Aorta (tissue), 5 donors: Measurements from ENCODE around the gene LPAR5. TPM values are rescaled to one million over a fixed set of nuclear protein-coding genes. Genes with fewer than 3 reads are reported as not detected.

Experiments used
- ATAC-seq: fragments of 200-7000 bp; cut with Tn5 transposase; one replicate; pipeline ENCODE4 v1.9.1; 2022; ENCODE audit warnings: moderate library complexity; ENCODE audit not compliant: low FRiP score
- DNase-seq, 2 donors: peaks; one replicate each; pipeline ENCODE4 v3.0.0-alpha.2; 2020
- H3K27ac ChIP-seq, 2 donors: one replicate each; pipeline ENCODE4 v1.5.1; 2013; ENCODE audit warnings: low read length in 2 of 2, mild to moderate bottlenecking in 2 of 2, moderate library complexity in 2 of 2, control low read depth in 1 of 2, inconsistent platforms in 1 of 2, low read depth in 1 of 2
- H3K27me3 ChIP-seq, 2 donors: one replicate each; pipeline ENCODE4 v1.6.1; 2013; ENCODE audit warnings: control low read depth in 1 of 2, low read length in 1 of 2, mild to moderate bottlenecking in 1 of 2, moderate library complexity in 1 of 2; ENCODE audit not compliant: insufficient read depth in 2 of 2, control insufficient read depth in 1 of 2
- H3K36me3 ChIP-seq, 2 donors: one replicate each; pipeline ENCODE4 v1.6.1; 2013; ENCODE audit warnings: control low read depth in 1 of 2, low read length in 1 of 2, mild to moderate bottlenecking in 1 of 2; ENCODE audit not compliant: insufficient read depth in 2 of 2, control insufficient read depth in 1 of 2
- H3K4me1 ChIP-seq, 2 donors: one replicate each; pipeline ENCODE4 v1.6.1; 2013; ENCODE audit warnings: low read length in 2 of 2, control low read depth in 1 of 2, mild to moderate bottlenecking in 1 of 2, moderate library complexity in 1 of 2; ENCODE audit not compliant: insufficient read depth in 2 of 2, control insufficient read depth in 1 of 2
- H3K4me3 ChIP-seq, 2 donors: one replicate each; pipeline ENCODE4 v1.5.1; 2013; ENCODE audit warnings: low read length in 2 of 2, control low read depth in 1 of 2, mild to moderate bottlenecking in 1 of 2
- H3K9me3 ChIP-seq: one replicate; pipeline ENCODE4 v1.6.1; 2013; ENCODE audit warnings: mild to moderate bottlenecking, low read length; ENCODE audit not compliant: control insufficient read depth
- whole genome bisulfite sequencing, 2 donors: extraction: QIAGEN DNeasy Blood & Tissue Kit; methylation state at CpG; one replicate each; pipeline ENCODE4 v1.1.7; 2013; 5-methylcytosine and 5-hydroxymethylcytosine counted together
- intact Hi-C, 2 donors: fragments of 100-400 bp; cut with DNase I; formaldehyde crosslinking; loops; one replicate each; pipeline versions ENCODE4 v1.14.2 to v1.15.0; 2022
- polyA plus RNA-seq, 2 donors: library from polyadenylated mRNA; stranded (reverse); fragments of 200-250 nt; gene quantifications; one replicate each; pipeline ENCODE4 v1.2.3, GENCODE V29; 2013
- total RNA-seq, 2 donors: library from RNA; stranded (reverse); fragmentation: NEBNext Ultra II Directional; extraction: Animal tissue kit (Norgen Biotek cat#: 25700); gene quantifications; one replicate each; pipeline ENCODE4 v1.2.1, GENCODE V29; 2021
- donor health status: healthy with polysubstance abuse.
- donor health status: Bipolar disorder and iron deficiency.
- donor health status: DM: no; HTN: no; CAD: no.
- donor health status: DM: no; HTN: no; CAD: no.
- donor health status: DM: yes; HTN: yes; CAD: no.

Gene LPAR5
- total and polyA plus RNA-seq, 4 donors, result 0.51 to 3.7 (median 1.7) TPM

DNA sequence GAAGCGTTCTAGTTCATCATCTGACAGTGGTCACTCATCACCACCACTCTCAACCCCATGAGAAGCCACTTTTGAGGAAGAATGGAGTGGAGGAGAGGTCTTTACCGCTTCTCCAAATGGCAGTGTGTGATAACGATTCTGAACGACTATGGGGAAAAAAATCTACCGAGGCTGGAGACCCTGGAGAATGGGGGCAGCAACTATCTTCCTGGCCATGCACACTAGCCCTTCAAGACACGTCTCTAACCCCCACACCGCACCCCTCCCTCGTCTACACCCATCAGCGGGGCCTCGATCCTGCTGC, 26.8 kb upstream of the LPAR5 start:
- Histone ChIP-seq H3K36me3 (peaks cover 0 to 6% of the 10 kb centered on the region in 2 donors), H3K27ac (peak overlapping the region in 1 of 2 donors; percentile 56), H3K9me3 (no peaks in the 10 kb centered on the region), H3K27me3 (no peaks in the 10 kb centered on the region), H3K4me1 (no peaks in the 10 kb centered on the region), H3K4me3 (peak overlapping the region; percentile 89 to 91)
- ATAC-seq, result peak; percentile 57
- no peak for DNase-seq
- intact Hi-C loops, result loop anchor here in 1 of 2 donors (2.0 to 5.0 kb wide), 2 partner anchors 45 to 94 kb away; partner anchors contain the start of gene NOP2
- WGBS, 2 donors, result 1% methylated on average over 10 of the region's 10 CpGs

DNA sequence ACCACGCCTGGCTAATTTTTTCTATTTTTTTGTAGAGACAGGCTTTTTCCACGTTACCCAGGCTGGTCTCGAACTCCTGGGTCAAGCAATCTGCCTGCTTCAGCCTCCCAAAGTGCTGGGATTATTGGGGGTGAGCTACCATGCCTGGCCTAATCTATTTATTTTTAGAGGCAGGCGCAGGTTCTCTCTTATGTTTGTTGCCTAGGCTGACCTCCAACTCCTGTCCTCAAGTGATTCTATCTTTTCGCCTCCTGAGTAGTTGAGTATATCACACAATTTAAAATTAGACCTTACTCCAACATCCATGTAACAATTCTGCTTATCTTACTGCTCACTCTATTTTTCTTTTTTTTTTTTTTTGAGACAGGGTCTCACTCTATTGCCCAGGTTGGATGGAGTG, 18.2 kb upstream of the LPAR5 start:
- Histone ChIP-seq H3K27ac (no peak overlapping the region), H3K9me3 (no peaks in the 10 kb centered on the region), H3K36me3 (peaks cover 9 to 16% of the 10 kb centered on the region in 2 donors), H3K4me1 (no peaks in the 10 kb centered on the region), H3K4me3 (no peak overlapping the region), H3K27me3 (no peaks in the 10 kb centered on the region)
- DNase-seq (peak in 1 of 2 donors; percentile 10), ATAC-seq (no peak)
- WGBS, 2 donors, result 85% methylated on average over 5 of the region's 5 CpGs
- intact Hi-C loops, result no loop called here

DNA sequence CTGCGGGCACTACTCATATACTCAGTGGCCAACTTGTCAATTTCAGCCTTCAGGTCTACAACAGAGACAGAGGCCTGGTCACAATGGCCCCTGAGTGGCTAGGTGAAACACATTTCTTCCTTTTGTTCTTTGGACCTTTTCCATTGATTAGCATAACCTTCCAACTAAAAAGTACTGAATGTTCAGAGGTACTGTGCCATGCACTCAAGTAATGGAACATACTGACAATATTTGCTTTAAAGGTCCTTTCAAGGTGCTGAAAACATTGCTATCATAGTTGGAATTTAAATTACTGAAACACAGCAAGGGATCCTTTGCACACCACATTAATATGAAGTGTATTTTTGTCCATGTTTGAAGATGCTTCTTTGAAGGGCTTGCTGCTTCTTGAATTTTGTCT, 17.6 kb upstream of the LPAR5 start:
- Histone ChIP-seq H3K4me3 (no peak overlapping the region), H3K27ac (no peak overlapping the region), H3K4me1 (no peaks in the 10 kb centered on the region), H3K36me3 (peaks cover 9 to 16% of the 10 kb centered on the region in 2 donors), H3K9me3 (no peaks in the 10 kb centered on the region), H3K27me3 (no peaks in the 10 kb centered on the region)
- WGBS, 2 donors, result 99 to 100% methylated on average over 1 of the region's 1 CpG
- intact Hi-C loops, result no loop called here
- ATAC-seq, result no peak
- no peak for DNase-seq

DNA sequence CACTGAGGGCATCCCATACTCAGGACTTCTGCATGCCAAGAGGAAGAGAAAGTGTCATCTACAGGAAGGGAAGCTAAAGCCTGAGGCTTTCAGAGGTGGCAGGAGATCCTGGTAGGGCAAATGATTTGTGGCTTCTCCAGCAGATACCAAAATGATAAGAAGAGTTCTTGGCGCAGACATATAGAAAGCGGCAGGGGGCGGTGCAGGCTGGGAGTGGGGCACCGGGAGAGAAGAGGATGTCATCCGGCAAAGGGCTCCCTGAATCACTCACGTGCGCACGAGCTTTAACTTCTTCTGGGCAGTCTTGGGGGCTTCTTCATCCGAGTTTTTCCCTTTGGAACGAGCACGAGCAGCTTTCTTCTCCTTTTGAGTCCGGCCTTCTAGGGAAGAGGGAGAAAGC, 16.6 kb upstream of the LPAR5 start:
- Histone ChIP-seq H3K9me3 (no peaks in the 10 kb centered on the region), H3K36me3 (peaks cover 9 to 16% of the 10 kb centered on the region in 2 donors), H3K4me1 (no peaks in the 10 kb centered on the region), H3K27me3 (no peaks in the 10 kb centered on the region), H3K4me3 (no peak overlapping the region), H3K27ac (no peak overlapping the region)
- no peak for ATAC-seq
- intact Hi-C loops, result no loop called here
- WGBS, 2 donors, result 83 to 90% methylated on average over 12 of the region's 12 CpGs
- DNase-seq, result peak in 1 of 2 donors; percentile 20

DNA sequence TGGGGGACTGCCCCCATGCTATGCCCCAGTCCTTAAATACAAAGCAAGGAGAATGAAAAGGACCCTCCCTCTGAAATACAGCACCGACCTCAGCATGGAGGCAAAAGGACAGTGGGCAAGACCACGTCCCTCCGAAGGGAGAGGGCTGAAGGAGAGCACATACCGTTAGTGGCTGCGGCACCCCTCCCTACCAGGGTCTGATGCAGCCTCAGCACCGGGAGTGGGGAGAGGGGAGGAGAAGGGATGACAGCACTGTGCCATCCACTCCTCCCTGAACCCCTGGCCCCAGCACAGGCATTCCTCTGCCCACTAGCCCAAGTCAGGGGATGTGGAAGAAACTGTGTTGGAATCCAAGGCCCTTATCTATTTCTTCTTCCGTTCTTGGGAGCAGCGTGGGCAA, 15.1 kb upstream of the LPAR5 start:
- Histone ChIP-seq H3K9me3 (no peaks in the 10 kb centered on the region), H3K27ac (no peak overlapping the region), H3K27me3 (no peaks in the 10 kb centered on the region), H3K4me3 (no peak overlapping the region), H3K4me1 (no peaks in the 10 kb centered on the region), H3K36me3 (peaks cover 9 to 16% of the 10 kb centered on the region in 2 donors)
- WGBS, 2 donors, result 84 to 85% methylated on average over 8 of the region's 8 CpGs
- DNase-seq, result peak in 1 of 2 donors; percentile 12
- intact Hi-C loops, result no loop called here
- ATAC-seq, result no peak

- no peak within 1 kb of the TSS for H3K27ac ChIP-seq
These were observed 11.4 kb upstream of the LPAR5 start, which contains the start of gene ACRBP for GRCh38 chr12:6647083-6647604. Gene ACRBP (minus strand): TSS chr12:6647432. CDS start chr12:6647366, 66 bp downstream.

DNA sequence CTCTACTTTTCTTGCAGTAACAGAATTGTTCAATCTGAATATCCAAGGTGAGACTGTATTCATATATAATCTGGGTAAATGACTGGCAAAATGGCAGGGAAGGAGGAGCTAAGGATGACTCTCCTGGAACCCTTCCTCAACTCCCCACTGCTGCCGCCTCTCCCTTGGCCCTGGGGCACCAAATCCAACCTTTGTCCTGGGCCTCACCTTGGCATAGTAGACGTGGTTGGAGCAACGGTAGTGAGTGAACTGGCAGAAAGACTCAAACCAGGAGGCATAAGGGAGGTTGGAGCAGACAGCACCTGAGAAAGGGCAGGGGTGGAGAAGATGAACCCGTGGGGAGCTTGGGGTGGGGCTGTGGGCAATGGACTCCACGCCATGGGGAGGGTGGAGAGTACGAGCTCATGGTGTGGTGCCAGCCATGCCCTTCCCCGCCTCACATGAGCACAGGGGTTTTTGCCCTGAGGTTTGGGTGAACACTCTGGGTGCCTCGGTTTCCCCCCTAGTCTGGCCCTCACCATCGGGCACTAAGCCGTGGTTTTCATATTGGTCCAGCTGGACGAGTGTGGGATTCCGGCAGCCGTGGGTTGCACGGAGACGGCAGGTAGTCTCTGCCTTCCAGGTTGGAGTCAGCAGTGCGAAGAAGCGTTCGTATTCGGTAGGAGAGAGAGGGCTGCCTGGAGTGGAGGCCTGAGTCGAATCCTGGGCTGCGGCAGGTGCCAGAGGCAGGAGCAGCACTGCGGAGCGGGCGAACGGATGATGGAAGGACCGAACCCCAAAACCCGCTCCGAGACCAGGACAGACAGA, 10.7 kb upstream of the LPAR5 start:
- intact Hi-C loops, result no loop called here
- 60 to 61% methylated on average over 28 of the region's 28 CpGs for WGBS, 2 donors
- no peak overlapping the region for H3K27ac ChIP-seq
- H3K27me3 ChIP-seq, result no peaks in the 10 kb centered on the region
- peaks cover 0 to 7% of the 10 kb centered on the region in 2 donors for H3K36me3 ChIP-seq
- H3K4me3 ChIP-seq, result peak overlapping the region in 1 of 2 donors; percentile 15
- H3K4me1 ChIP-seq, result no peaks in the 10 kb centered on the region
- ATAC-seq, result peak; percentile 15
- H3K9me3 ChIP-seq, result no peaks in the 10 kb centered on the region
- DNase-seq, result no peak

More at GRCh38 chr12:6647083-6647604, 11.4 kb upstream of the LPAR5 start, which contains the start of gene ACRBP:
- intact Hi-C loops, result no loop called here
- Histone ChIP-seq H3K36me3 (peaks cover 0 to 9% of the 10 kb centered on the region in 2 donors), H3K4me3 (peak within 1 kb of the TSS in 1 of 2 donors; percentile 15), H3K4me1 (no peaks in the 10 kb centered on the region), H3K9me3 (no peaks in the 10 kb centered on the region), H3K27me3 (no peaks in the 10 kb centered on the region)
- WGBS, 2 donors, result 4 to 11% methylated on average over 31 to 38 of the region's 38 CpGs
- peak; percentile 92 for ATAC-seq
- DNase-seq, result peak; percentile 87 to 93

GRCh38 chr12:6644903-6645302, 9.1 kb upstream of the LPAR5 start:
- Histone ChIP-seq H3K9me3 (no peaks in the 10 kb centered on the region), H3K4me3 (no peak overlapping the region), H3K27me3 (no peaks in the 10 kb centered on the region), H3K27ac (no peak overlapping the region), H3K4me1 (no peaks in the 10 kb centered on the region), H3K36me3 (no peaks in the 10 kb centered on the region)
- peak in 1 of 2 donors; percentile 57 for DNase-seq
- WGBS, 2 donors, result 23 to 28% methylated on average over 5 of the region's 5 CpGs
- intact Hi-C loops, result no loop called here
- ATAC-seq, result no peak

DNA sequence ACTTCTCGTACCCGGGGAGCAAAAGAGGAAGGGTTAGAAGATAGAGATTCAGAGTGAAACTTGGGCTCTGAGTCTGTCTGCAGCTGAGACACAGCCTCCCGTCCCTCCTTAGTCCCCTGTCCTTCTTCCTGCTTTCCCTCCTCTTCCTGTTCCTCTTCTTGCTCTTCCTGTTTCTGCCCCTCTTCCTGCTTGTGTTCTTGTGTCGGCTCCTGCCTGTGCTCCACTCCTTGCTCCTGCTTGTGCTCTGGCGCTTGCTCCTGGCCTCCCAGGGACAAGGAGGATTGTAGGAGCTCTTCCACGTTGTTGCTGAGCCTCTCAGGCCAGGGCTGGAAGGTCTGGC, 8.5 kb upstream of the LPAR5 start:
- Histone ChIP-seq H3K27me3 (no peaks in the 10 kb centered on the region), H3K36me3 (no peaks in the 10 kb centered on the region), H3K27ac (no peak overlapping the region), H3K4me1 (no peaks in the 10 kb centered on the region), H3K9me3 (no peaks in the 10 kb centered on the region), H3K4me3 (no peak overlapping the region)
- intact Hi-C loops, result no loop called here
- DNase-seq (peak in 1 of 2 donors; percentile 54), ATAC-seq (no peak)
- WGBS, 2 donors, result 76 to 77% methylated on average over 6 of the region's 6 CpGs
